NCI-H345 (cell line): ENCODE results near the gene OR2H2.
A peak's percentile ranks its signal among the peaks of the same experiment; 100 is the strongest.

Source experiments
- DNase-seq: peaks from one replicate; lab custom pipeline; 2025; lab: John Stamatoyannopoulos, UW

Gene OR2H2

DNA sequence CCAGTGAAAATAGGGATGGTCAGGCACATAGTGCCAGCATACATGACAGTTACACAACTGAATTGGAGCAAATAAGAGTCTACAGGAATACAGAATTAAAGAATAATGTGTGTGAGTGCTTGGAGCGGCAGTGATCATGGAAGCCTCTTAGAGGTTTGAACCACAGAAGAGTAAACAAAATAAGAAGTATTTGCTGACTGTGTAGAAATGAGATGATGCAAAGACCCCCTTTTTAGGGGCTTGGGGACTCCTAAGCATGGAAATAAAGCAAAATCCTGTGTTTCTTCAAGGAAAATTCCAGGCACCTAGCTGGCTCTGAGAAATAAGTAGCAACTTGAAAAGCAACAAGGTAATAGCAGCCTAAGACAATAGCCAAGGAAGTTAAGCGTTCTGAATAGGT is 6.8 kb downstream of the OR2H2 start:
- no peak for DNase-seq

- DNase-seq = no peak
Observed at GRCh38 chr6:29593199-29593855, 8.4 kb downstream of the OR2H2 start.

DNA sequence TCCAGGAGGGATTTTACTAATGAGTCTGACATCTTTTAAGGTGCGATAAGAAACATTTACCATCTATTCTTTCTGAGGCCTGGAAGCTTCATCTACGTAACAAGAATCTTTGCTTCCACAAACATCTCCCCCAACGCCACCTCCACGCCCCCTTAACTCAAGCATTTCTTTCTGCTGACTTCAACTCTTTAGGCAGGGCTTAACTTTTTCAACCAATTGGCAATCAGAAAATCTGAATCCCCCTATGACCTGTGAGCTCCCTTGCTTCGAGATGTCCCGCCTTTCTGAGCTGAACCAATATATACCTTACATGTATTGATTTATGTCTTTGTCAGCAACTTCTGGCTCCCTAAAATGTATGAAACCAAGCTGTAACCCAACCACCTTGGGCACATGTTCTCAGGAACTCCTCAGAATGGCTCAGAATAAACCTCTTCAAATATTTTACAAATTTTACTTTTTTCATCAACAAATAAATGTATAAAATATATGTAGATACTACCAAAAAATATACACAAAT is 11.5 kb downstream of the OR2H2 start:
- no peak for DNase-seq

GRCh38 chr6:29597184-29597583 is 12.3 kb downstream of the OR2H2 start:
- DNase-seq = no peak

- no peak for DNase-seq
Observed at GRCh38 chr6:29598172-29598747, 13.3 kb downstream of the OR2H2 start.

GRCh38 chr6:29602564-29603361 is 17.8 kb downstream of the OR2H2 start:
- DNase-seq = no peak

DNA sequence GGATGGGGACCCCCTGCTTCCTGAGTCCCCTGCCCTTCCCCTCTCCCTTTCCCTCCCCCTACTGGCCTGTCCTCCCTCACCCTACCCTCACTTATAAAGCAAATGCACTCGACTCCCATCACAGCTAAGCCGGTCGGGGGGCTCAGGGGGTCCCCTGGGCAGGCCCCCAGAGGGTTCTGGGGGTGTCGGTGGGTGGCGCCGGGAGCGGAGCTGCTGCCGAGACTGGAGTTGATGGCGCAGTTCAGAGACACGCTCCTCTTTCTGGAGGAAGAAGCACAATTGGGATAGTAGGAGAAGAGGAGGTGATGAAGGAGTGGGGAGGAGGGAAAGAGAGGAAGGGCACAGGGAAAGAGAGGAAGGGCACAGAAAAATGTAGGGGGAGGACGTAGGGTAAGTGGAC is 18.5 kb downstream of the OR2H2 start:
- DNase-seq = no peak

- peak; percentile 62 for DNase-seq
Observed at GRCh38 chr6:29603930-29604329, 19.0 kb downstream of the OR2H2 start.

- no peak for DNase-seq
Observed at GRCh38 chr6:29608131-29608530, 23.2 kb downstream of the OR2H2 start.

DNA sequence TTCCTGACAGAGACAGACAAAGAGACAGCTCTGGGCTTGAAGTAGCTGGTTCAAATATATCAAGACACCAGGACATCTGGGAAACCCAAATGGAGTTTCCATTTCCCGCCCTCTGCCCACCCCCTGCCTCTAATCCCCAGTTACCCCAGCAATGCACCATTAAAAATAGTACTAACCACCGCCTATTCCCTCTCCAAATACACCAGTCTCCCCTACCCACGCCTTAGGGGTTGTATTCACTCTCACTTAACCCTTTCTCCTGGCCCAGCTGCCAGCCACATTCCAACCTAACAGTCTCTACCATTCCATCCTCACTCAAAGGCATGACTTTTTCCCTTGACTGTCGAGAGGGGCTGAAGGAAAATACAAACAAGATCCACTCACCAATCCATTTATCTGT is 25.6 kb downstream of the OR2H2 start:
- DNase-seq = no peak

DNA sequence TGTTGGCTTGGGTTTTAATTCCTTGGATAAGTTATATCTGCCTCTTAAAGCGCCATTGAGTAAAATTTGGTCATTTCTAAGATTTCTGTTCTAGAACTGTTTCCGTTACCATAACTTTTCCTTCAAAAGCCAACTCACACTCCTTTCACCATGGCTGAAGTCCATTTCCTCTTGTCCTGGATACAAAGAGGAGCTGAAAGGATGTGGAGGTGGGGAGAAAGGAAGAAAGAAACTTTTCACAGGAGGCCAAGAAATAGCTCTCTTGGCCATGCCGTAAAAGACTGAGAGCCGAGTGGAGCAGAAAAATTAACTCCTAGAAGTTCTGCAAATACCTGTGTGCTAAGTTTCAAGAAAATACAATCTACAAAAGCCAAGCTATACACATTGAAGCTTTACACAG is 26.5 kb downstream of the OR2H2 start:
- no peak for DNase-seq

- DNase-seq = no peak
Observed at GRCh38 chr6:29617782-29618554, 33.0 kb downstream of the OR2H2 start.

GRCh38 chr6:29619578-29620160 is 34.7 kb downstream of the OR2H2 start:
- DNase-seq = no peak

DNA sequence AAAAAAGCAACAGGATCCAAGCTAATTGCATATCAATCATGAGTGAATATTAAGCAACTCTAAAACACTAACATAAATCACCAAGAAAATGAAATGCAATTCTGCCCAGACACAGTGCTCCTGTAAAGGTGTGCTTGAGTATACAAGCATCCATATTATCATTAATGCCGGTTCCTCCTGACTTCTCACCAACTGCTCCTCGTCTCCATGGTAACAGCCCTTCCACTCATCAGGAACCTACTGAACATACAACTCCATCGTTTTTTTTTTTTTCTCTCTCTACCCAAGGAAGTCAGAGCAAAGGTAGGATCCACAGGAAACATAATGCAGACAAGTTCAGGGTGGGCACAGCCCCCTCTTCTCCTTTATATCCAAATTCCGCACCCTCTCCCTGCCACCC is 35.7 kb downstream of the OR2H2 start:
- no peak for DNase-seq

GRCh38 chr6:29624520-29624961 is 39.6 kb downstream of the OR2H2 start:
- DNase-seq = no peak

DNA sequence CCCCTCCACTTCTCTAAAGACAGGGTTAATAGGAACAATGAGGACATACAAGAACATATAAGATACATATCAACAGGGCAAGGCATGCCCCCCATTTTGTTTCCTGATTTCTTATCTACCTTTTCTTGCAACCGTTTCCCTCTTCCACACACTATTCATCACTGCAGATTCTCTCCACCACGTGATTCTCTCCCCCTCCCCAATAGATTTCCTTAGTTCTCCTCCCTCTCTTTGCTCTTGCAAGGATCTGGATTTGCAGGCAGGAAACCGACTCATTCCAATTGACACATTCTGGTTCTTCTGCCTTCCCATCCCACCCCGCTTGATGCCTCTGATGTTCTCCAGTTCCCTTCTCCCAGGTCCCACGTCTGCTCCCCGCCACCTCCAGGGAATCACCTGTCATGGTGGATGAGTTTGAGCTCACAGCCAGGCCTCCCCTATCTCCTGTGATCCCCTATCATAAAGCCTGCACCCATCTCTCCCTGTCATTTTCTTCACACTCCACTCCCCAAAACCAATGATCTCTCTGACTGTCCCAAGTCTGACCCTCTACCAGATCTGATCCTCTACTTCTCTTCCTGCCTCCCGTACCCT is 40.5 kb downstream of the OR2H2 start:
- DNase-seq = no peak

DNA sequence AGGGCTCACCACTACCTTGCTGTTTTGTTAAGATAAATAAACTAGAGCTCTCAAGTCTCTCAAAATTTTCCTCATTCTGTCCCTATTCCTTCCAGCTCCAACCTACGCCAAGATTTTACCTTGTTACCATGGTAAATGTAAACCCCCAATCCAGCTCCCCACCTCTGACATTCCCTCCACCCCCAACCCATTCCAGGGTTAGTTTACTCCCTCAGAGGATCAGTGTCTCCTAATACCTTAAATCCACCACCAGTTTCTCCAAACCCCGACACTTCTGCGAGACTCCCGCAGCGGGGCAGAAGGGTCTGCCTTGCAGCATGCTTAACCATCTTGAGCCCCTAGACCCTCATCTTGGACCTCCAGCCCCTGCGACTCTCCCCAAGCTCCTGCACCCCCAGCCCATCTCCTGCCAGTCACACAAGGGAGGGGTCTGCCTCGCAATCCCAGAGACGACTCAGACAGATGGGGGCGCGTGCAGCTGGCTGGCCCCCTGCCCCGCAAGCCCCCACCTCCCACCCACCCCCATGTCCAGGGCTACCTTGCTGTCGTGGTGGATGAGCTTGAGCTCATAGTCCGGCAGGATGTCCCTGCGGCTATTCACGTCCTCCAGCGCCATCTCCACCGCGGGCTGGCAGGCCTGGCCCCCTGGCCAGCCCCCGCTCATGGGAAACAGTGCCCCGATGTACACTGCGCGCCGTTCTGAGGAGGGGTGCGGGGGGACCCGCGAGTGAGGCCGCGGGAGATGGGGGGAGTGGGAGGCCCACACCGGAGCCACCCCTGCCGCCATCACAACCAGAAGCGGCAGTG is 42.2 kb downstream of the OR2H2 start:
- DNase-seq = no peak

DNA sequence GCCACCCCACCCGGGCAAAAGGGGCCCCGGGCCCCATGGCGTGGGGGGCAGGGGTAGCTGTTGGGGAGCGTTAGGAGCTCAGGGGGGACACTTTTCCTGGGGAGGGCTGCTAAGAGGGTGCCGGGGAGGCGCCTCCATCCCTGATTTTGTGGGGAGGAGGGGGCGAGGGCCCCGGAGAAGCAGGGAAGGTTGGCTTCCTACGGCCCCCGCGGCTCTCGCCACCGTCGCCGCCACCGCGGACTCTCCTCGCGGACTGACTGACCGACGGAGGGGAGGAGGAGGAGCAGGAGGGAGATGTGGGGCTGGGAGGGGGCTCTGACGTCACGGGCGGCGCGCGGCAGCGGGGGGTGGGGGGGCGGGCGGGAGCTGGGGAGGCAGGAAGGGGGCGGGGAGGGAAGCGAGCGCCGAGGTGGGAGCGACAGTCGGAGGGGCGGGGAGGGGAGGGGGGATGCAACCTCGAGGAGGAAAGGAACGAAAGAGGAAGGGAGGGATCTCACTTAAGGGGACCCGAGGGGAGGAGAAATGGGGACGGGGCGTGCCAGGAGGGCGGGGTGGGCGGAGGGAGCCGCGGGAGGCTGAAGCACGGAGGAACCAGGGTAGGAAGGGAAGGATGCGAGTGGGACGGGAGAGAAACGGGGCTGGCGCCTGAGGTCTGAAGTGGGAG is 43.0 kb downstream of the OR2H2 start:
- DNase-seq = peak; percentile 53

GRCh38 chr6:29628419-29629281 is 43.7 kb downstream of the OR2H2 start:
- peak; percentile 76 for DNase-seq
